Measurements from ENCODE around the gene GLRX2.

The GLRX2 gene

GRCh38 chr1:193104907-193105820, at the start of gene GLRX2:
Gene GLRX2, minus strand, starts transcription at chr1:193105414. Its CDS starts 32 bp downstream, at chr1:193105382.
- H3K27me3 ChIP-seq (ENCODE audit: control insufficient read depth, insufficient read depth, low read length), result peaks cover 17% of the 10 kb centered on the region
- H3K4me1 ChIP-seq (ENCODE audit: control insufficient read depth, insufficient read depth, low read length), result peaks cover 12% of the 10 kb centered on the region; the same call in 1 of the 2 replicates
- peak within 1 kb of the TSS; percentile 70 for H3K27ac ChIP-seq (ENCODE audit: low read depth, low read length)
- H3K4me3 ChIP-seq (ENCODE audit: low read depth, low read length), result peak within 1 kb of the TSS; percentile 77
- H3K9me3 ChIP-seq (ENCODE audit: control insufficient read depth, insufficient read depth, low read length), result no peaks in the 10 kb centered on the region
- peak within 1 kb of the TSS; percentile 47 for H3K9ac ChIP-seq (ENCODE audit: low read depth, low read length)
- H3K36me3 ChIP-seq (ENCODE audit: control insufficient read depth, insufficient read depth, low read length), result no peaks in the 10 kb centered on the region

GRCh38 chr1:193144999-193145398, 39.8 kb upstream of the GLRX2 start:
- no peaks in the 10 kb centered on the region for H3K27me3 ChIP-seq (ENCODE audit: control insufficient read depth, insufficient read depth, low read length)
- H3K36me3 ChIP-seq (ENCODE audit: control insufficient read depth, insufficient read depth, low read length), result peaks cover 88% of the 10 kb centered on the region
- no peak overlapping the region for H3K27ac ChIP-seq (ENCODE audit: low read depth, low read length)
- peaks cover 8% of the 10 kb centered on the region for H3K4me1 ChIP-seq (ENCODE audit: control insufficient read depth, insufficient read depth, low read length)
- no peak overlapping the region for H3K9ac ChIP-seq (ENCODE audit: low read depth, low read length)
- no peak overlapping the region for H3K4me3 ChIP-seq (ENCODE audit: low read depth, low read length)
- no peaks in the 10 kb centered on the region for H3K9me3 ChIP-seq (ENCODE audit: control insufficient read depth, insufficient read depth, low read length)

- H3K9ac ChIP-seq (ENCODE audit: low read depth, low read length), result no peak overlapping the region
- peaks cover 88% of the 10 kb centered on the region for H3K36me3 ChIP-seq (ENCODE audit: control insufficient read depth, insufficient read depth, low read length)
- no peaks in the 10 kb centered on the region for H3K27me3 ChIP-seq (ENCODE audit: control insufficient read depth, insufficient read depth, low read length)
- no peak overlapping the region for H3K27ac ChIP-seq (ENCODE audit: low read depth, low read length)
- peaks cover 10% of the 10 kb centered on the region for H3K4me1 ChIP-seq (ENCODE audit: control insufficient read depth, insufficient read depth, low read length)
- H3K4me3 ChIP-seq (ENCODE audit: low read depth, low read length), result no peak overlapping the region
- H3K9me3 ChIP-seq (ENCODE audit: control insufficient read depth, insufficient read depth, low read length), result no peaks in the 10 kb centered on the region
These were observed 39.2 kb upstream of the GLRX2 start for GRCh38 chr1:193144361-193144938.

GRCh38 chr1:193143285-193143684, 38.1 kb upstream of the GLRX2 start:
- Histone ChIP-seq H3K9me3 (ENCODE audit: control insufficient read depth, insufficient read depth, low read length) (no peaks in the 10 kb centered on the region), H3K9ac (ENCODE audit: low read depth, low read length) (no peak overlapping the region), H3K27ac (ENCODE audit: low read depth, low read length) (no peak overlapping the region), H3K4me1 (ENCODE audit: control insufficient read depth, insufficient read depth, low read length) (peaks cover 10% of the 10 kb centered on the region), H3K4me3 (ENCODE audit: low read depth, low read length) (no peak overlapping the region), H3K36me3 (ENCODE audit: control insufficient read depth, insufficient read depth, low read length) (peaks cover 82% of the 10 kb centered on the region), H3K27me3 (ENCODE audit: control insufficient read depth, insufficient read depth, low read length) (no peaks in the 10 kb centered on the region)

DNA sequence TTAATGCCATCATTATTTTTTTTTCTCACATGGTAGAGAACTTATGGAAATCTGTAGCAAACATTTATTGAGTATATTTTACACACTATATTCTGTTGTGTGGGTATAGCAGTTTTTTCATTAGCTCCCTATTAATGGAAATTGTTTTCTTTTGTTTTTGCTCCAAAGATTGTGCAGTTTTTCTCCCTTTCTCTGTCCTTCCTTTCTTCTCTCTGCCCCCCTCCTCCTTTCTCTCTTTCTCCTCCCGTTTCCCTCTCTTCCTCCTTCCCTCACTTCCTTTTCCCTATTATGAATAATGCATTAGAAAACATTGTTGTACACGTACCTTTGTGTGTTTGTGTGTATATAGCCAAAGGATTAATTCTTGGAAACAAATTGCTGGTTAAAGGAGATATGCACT, 37.2 kb upstream of the GLRX2 start:
- H3K4me1 ChIP-seq (ENCODE audit: control insufficient read depth, insufficient read depth, low read length), result peaks cover 10% of the 10 kb centered on the region
- no peak overlapping the region for H3K4me3 ChIP-seq (ENCODE audit: low read depth, low read length)
- no peak overlapping the region for H3K9ac ChIP-seq (ENCODE audit: low read depth, low read length)
- peaks cover 84% of the 10 kb centered on the region for H3K36me3 ChIP-seq (ENCODE audit: control insufficient read depth, insufficient read depth, low read length)
- no peaks in the 10 kb centered on the region for H3K27me3 ChIP-seq (ENCODE audit: control insufficient read depth, insufficient read depth, low read length)
- H3K27ac ChIP-seq (ENCODE audit: low read depth, low read length), result no peak overlapping the region
- no peaks in the 10 kb centered on the region for H3K9me3 ChIP-seq (ENCODE audit: control insufficient read depth, insufficient read depth, low read length)

DNA sequence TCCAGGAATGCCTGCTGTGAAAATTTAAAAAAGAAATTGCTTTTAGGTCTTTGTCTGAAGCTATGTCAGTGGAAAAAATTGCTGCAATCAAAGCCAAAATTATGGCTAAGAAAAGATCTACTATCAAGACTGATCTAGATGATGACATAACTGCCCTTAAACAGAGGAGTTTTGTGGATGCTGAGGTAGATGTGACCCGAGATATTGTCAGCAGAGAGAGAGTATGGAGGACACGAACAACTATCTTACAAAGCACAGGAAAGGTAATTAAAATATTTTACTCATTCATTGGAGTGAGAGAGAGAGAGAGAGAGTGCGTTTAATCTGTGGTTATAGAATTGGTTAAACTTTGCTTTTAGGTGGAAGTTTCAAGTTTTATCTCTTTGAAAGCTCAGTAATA, 36.6 kb upstream of the GLRX2 start:
- H3K4me1 ChIP-seq (ENCODE audit: control insufficient read depth, insufficient read depth, low read length), result peaks cover 10% of the 10 kb centered on the region
- no peak overlapping the region for H3K9ac ChIP-seq (ENCODE audit: low read depth, low read length)
- H3K4me3 ChIP-seq (ENCODE audit: low read depth, low read length), result no peak overlapping the region
- H3K27me3 ChIP-seq (ENCODE audit: control insufficient read depth, insufficient read depth, low read length), result no peaks in the 10 kb centered on the region
- peaks cover 85% of the 10 kb centered on the region for H3K36me3 ChIP-seq (ENCODE audit: control insufficient read depth, insufficient read depth, low read length)
- no peaks in the 10 kb centered on the region for H3K9me3 ChIP-seq (ENCODE audit: control insufficient read depth, insufficient read depth, low read length)
- H3K27ac ChIP-seq (ENCODE audit: low read depth, low read length), result no peak overlapping the region

DNA sequence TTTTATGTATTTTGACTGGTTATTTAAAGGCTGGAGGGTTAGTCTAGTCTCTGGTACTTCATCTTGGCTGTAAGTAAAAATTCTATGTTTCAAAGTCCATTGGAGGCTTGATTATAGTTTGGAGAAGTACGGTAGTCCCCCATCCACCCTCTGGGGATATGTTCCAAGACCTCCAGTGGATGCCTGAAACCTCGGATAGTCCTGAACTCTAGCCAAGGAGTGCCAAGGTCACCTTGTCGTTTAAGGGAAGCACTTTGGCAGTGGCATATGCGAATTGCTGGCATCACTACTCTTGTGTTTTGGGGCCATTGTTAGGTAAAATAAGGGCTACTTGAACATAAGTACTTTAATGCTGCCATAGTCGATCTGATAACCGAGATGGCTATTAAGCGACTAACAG, 35.0 kb upstream of the GLRX2 start:
- Histone ChIP-seq H3K9me3 (ENCODE audit: control insufficient read depth, insufficient read depth, low read length) (no peaks in the 10 kb centered on the region), H3K27ac (ENCODE audit: low read depth, low read length) (no peak overlapping the region), H3K36me3 (ENCODE audit: control insufficient read depth, insufficient read depth, low read length) (peaks cover 86% of the 10 kb centered on the region), H3K4me3 (ENCODE audit: low read depth, low read length) (no peak overlapping the region), H3K27me3 (ENCODE audit: control insufficient read depth, insufficient read depth, low read length) (no peaks in the 10 kb centered on the region), H3K9ac (ENCODE audit: low read depth, low read length) (no peak overlapping the region), H3K4me1 (ENCODE audit: control insufficient read depth, insufficient read depth, low read length) (peaks cover 10% of the 10 kb centered on the region)

- no peak overlapping the region for H3K9ac ChIP-seq (ENCODE audit: low read depth, low read length)
- no peaks in the 10 kb centered on the region for H3K9me3 ChIP-seq (ENCODE audit: control insufficient read depth, insufficient read depth, low read length)
- no peak overlapping the region for H3K4me3 ChIP-seq (ENCODE audit: low read depth, low read length)
- no peak overlapping the region for H3K27ac ChIP-seq (ENCODE audit: low read depth, low read length)
- no peaks in the 10 kb centered on the region for H3K27me3 ChIP-seq (ENCODE audit: control insufficient read depth, insufficient read depth, low read length)
- no peaks in the 10 kb centered on the region for H3K4me1 ChIP-seq (ENCODE audit: control insufficient read depth, insufficient read depth, low read length)
- H3K36me3 ChIP-seq (ENCODE audit: control insufficient read depth, insufficient read depth, low read length), result peaks cover 73% of the 10 kb centered on the region
These were observed 26.1 kb upstream of the GLRX2 start for GRCh38 chr1:193131266-193131860.

DNA sequence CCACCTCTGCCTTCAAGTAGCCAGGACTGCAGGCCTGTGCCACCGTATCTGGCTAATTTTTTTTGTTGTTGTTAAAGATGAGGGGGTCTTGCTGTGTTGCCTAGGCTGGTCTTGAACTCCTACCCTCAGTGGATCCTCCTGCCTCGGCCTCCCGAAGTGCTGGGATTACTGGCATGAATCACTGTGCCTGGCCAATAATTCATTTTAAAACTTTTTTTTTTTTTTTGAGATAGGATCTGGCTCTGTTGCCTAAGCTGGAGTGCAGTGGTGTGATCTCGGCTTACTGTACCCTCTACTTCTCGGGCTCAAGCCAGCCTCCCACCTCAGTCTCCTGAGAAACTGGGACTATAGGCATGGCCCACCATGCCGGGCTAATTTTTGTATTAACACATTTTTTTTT, 20.2 kb upstream of the GLRX2 start:
- Histone ChIP-seq H3K27me3 (ENCODE audit: control insufficient read depth, insufficient read depth, low read length) (0 out of 2 replicates have a peak, but pooled peaks cover 6% of the 10 kb centered on the region), H3K9me3 (ENCODE audit: control insufficient read depth, insufficient read depth, low read length) (no peaks in the 10 kb centered on the region), H3K27ac (ENCODE audit: low read depth, low read length) (no peak overlapping the region), H3K4me1 (ENCODE audit: control insufficient read depth, insufficient read depth, low read length) (peaks cover 12% of the 10 kb centered on the region; the same call in 1 of the 2 replicates), H3K4me3 (ENCODE audit: low read depth, low read length) (no peak overlapping the region), H3K36me3 (ENCODE audit: control insufficient read depth, insufficient read depth, low read length) (peaks cover 52% of the 10 kb centered on the region), H3K9ac (ENCODE audit: low read depth, low read length) (no peak overlapping the region)

DNA sequence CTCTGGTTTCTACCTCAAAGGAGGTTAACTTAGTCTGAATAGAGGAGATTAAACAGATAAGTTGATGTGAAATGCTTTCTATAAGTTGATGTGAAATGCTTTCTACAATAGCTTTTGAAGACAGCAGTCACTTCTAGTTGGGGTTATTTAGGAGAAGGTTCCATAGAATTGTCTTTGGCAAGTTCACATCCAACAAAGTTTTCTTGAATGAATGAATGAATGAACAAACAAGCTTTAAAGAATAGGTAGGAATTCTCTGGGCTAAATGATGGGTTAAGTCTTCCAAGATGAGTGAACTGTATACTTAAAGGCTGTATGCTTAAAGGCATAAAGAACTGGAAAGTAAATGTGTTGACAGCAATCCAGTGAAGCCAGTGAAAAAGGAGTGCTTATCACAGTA, 18.5 kb upstream of the GLRX2 start:
- H3K9me3 ChIP-seq (ENCODE audit: control insufficient read depth, insufficient read depth, low read length), result no peaks in the 10 kb centered on the region
- peaks cover 38% of the 10 kb centered on the region for H3K36me3 ChIP-seq (ENCODE audit: control insufficient read depth, insufficient read depth, low read length)
- peak overlapping the region; percentile 97 for H3K4me3 ChIP-seq (ENCODE audit: low read depth, low read length)
- H3K27ac ChIP-seq (ENCODE audit: low read depth, low read length), result no peak overlapping the region
- no peak overlapping the region for H3K9ac ChIP-seq (ENCODE audit: low read depth, low read length)
- peaks cover 12% of the 10 kb centered on the region; the same call in 1 of the 2 replicates for H3K4me1 ChIP-seq (ENCODE audit: control insufficient read depth, insufficient read depth, low read length)
- 0 out of 2 replicates have a peak, but pooled peaks cover 8% of the 10 kb centered on the region for H3K27me3 ChIP-seq (ENCODE audit: control insufficient read depth, insufficient read depth, low read length)
